Thoracic aorta (tissue), 2 donors: ENCODE data around the gene HMMR. TPM values are rescaled to one million over a fixed set of nuclear protein-coding genes. Genes with fewer than 3 reads are reported as not detected.
"Not testable (repeated sequence)": the region's sequence is repeated elsewhere in the genome, so short reads cannot be mapped to it uniquely, and the experiment has no call there.

Experiments
- ATAC-seq: fragments of 150-250 bp; one replicate; pipeline ENCODE4 v1.8.0; 2017; ENCODE audit warnings: low read depth; ENCODE audit not compliant: insufficient number of reproducible peaks, low FRiP score
- DNase-seq: peaks from one replicate; pipeline ENCODE4 v3.0.0-alpha.2; 2020; ENCODE audit warnings: low spot score
- H3K27ac ChIP-seq, 2 donors: fragments of 200-600 bp; sonication (generic); 1 replicate in 1 of 2; 2 replicates in 1 of 2; pipeline ENCODE4 v1.5.1; 2016; ENCODE audit warnings: mild to moderate bottlenecking in 2 of 2, moderate library complexity in 2 of 2
- H3K27me3 ChIP-seq: fragments of 200-600 bp; sonication (generic); replicated peaks from 2 replicates; pipeline ENCODE4 v1.6.0; 2016; ENCODE audit warnings: mild to moderate bottlenecking; ENCODE audit not compliant: insufficient read depth
- H3K36me3 ChIP-seq: fragments of 200-600 bp; sonication (generic); one replicate; pipeline ENCODE4 v1.5.1; 2016
- H3K4me1 ChIP-seq, 2 donors: fragments of 200-600 bp; sonication (generic); 1 replicate in 1 of 2; 2 replicates in 1 of 2; pipeline versions ENCODE4 v1.5.1 to v1.6.0; 2016; ENCODE audit warnings: low read depth in 2 of 2, mild to moderate bottlenecking in 1 of 2; ENCODE audit not compliant: control insufficient read depth in 1 of 2
- H3K4me3 ChIP-seq: fragments of 200-600 bp; sonication (generic); 2 replicates; pipeline ENCODE4 v1.5.1; 2016; ENCODE audit warnings: mild to moderate bottlenecking
- H3K9me3 ChIP-seq: fragments of 200-600 bp; sonication (generic); 2 replicates; pipeline ENCODE4 v1.5.1; 2016
- CTCF ChIP-seq: fragments of 200-600 bp; sonication (generic); IDR thresholded peaks from one replicate; pipeline ENCODE4 v1.5.1; 2019; ENCODE audit warnings: antibody characterized with exemption
- total RNA-seq, 2 donors: library from RNA; depleted of rRNA; stranded (reverse); fragments of >200 nt; gene quantifications; one replicate each; pipeline versions ENCODE4 v1.1.0 to v1.2.3, GENCODE V29; 2016

Gene HMMR
- total RNA-seq, 2 donors from 2014 or later = 1.1 TPM; not detected in 1

- ATAC-seq (no peak), DNase-seq (no peak)
- no peak overlapping the region for H3K4me3 ChIP-seq
- H3K4me1 ChIP-seq = no peaks in the 10 kb centered on the region
- TF ChIP-seq CTCF = no peak
- H3K27me3 ChIP-seq = no peaks in the 10 kb centered on the region
- H3K9me3 ChIP-seq = no peaks in the 10 kb centered on the region
- H3K27ac ChIP-seq = no peak overlapping the region
- peaks cover 38% of the 10 kb centered on the region for H3K36me3 ChIP-seq
Observed at GRCh38 chr5:163448491-163448890, 11.9 kb upstream of the HMMR start.

- Histone ChIP-seq H3K27me3 (no peaks in the 10 kb centered on the region), H3K9me3 (no peaks in the 10 kb centered on the region), H3K4me3 (no peak overlapping the region), H3K4me1 (no peaks in the 10 kb centered on the region), H3K36me3 (peaks cover 17% of the 10 kb centered on the region), H3K27ac (no peak overlapping the region)
- DNase-seq (no peak), ATAC-seq (no peak)
- no peak for TF ChIP-seq CTCF
Observed at GRCh38 chr5:163451489-163451888, 8.9 kb upstream of the HMMR start.

- Histone ChIP-seq H3K27ac (peak overlapping the region in 1 of 2 donors; percentile 21), H3K4me1 (peaks cover 8 to 12% of the 10 kb centered on the region in 2 donors), H3K27me3 (no peaks in the 10 kb centered on the region), H3K36me3 (peaks cover 1% of the 10 kb centered on the region), H3K4me3 (no peak overlapping the region), H3K9me3 (no peaks in the 10 kb centered on the region)
- ATAC-seq = no peak
- no peak for DNase-seq
- TF ChIP-seq CTCF = no peak
Observed at GRCh38 chr5:163453705-163454104, 6.7 kb upstream of the HMMR start.

GRCh38 chr5:163455406-163455805 lies 5.0 kb upstream of the HMMR start:
- not testable (repeated sequence) for H3K27me3 ChIP-seq, H3K9me3 ChIP-seq, H3K27ac ChIP-seq, H3K4me3 ChIP-seq, H3K36me3 ChIP-seq, DNase-seq, ATAC-seq
- H3K4me1 ChIP-seq = peaks cover 11 to 19% of the 10 kb centered on the region in 2 donors

GRCh38 chr5:163456029-163456589 lies 4.3 kb upstream of the HMMR start:
- Histone ChIP-seq H3K4me1 (peaks cover 15 to 25% of the 10 kb centered on the region in 2 donors), H3K4me3 (no peak overlapping the region), H3K9me3 (no peaks in the 10 kb centered on the region), H3K36me3 (no peaks in the 10 kb centered on the region), H3K27me3 (no peaks in the 10 kb centered on the region), H3K27ac (no peak overlapping the region)
- ATAC-seq = no peak
- no peak for DNase-seq
- TF ChIP-seq CTCF = no peak

GRCh38 chr5:163456840-163457239 lies 3.6 kb upstream of the HMMR start:
- DNase-seq (no peak), ATAC-seq (no peak)
- Histone ChIP-seq H3K27ac (no peak overlapping the region), H3K4me3 (no peak overlapping the region), H3K36me3 (no peaks in the 10 kb centered on the region), H3K9me3 (no peaks in the 10 kb centered on the region), H3K4me1 (peaks cover 15 to 32% of the 10 kb centered on the region in 2 donors), H3K27me3 (no peaks in the 10 kb centered on the region)
- TF ChIP-seq CTCF = no peak
